Stimulated activated CD4-positive, alpha-beta T cell treated with anti-CD3 and anti-CD28 coated beads, Interleukin-2, amount 100 ng/mL, for 4 hours (primary cell): ENCODE results near the gene SIPA1L3.

Source experiments
- DNase-seq: peaks from one replicate; pipeline ENCODE4 v3.0.0-alpha.2; 2020; ENCODE audit warnings: low read depth

SIPA1L3 gene

GRCh38 chr19:38196948-38197656 is 290.1 kb downstream of the SIPA1L3 start:
- no peak for DNase-seq

- DNase-seq: no peak
These were observed 291.1 kb downstream of the SIPA1L3 start for GRCh38 chr19:38197937-38198704.

GRCh38 chr19:38199340-38199739 is 292.3 kb downstream of the SIPA1L3 start:
- DNase-seq: no peak

- no peak for DNase-seq
These were observed 294.7 kb downstream of the SIPA1L3 start for GRCh38 chr19:38201731-38202130.

- no peak for DNase-seq
These were observed 295.5 kb downstream of the SIPA1L3 start for GRCh38 chr19:38202504-38202903.

GRCh38 chr19:38203197-38203596 is 296.2 kb downstream of the SIPA1L3 start:
- DNase-seq: no peak

GRCh38 chr19:38204096-38204495 is 297.1 kb downstream of the SIPA1L3 start:
- no peak for DNase-seq

GRCh38 chr19:38204728-38205127 is 297.7 kb downstream of the SIPA1L3 start:
- no peak for DNase-seq

GRCh38 chr19:38206006-38206745 is 299.2 kb downstream of the SIPA1L3 start:
- no peak for DNase-seq

- DNase-seq: no peak
These were observed 299.9 kb downstream of the SIPA1L3 start for GRCh38 chr19:38206928-38207327.

- DNase-seq: no peak
These were observed 300.5 kb downstream of the SIPA1L3 start for GRCh38 chr19:38207543-38207942.

- no peak for DNase-seq
These were observed 301.6 kb downstream of the SIPA1L3 start for GRCh38 chr19:38208571-38208970.

- DNase-seq: no peak
These were observed 302.1 kb downstream of the SIPA1L3 start for GRCh38 chr19:38209152-38209551.

GRCh38 chr19:38209671-38210457 is 302.9 kb downstream of the SIPA1L3 start:
- DNase-seq: no peak

GRCh38 chr19:38210458-38210987 is 303.5 kb downstream of the SIPA1L3 start:
- DNase-seq: no peak

GRCh38 chr19:38211151-38211591 is 304.2 kb downstream of the SIPA1L3 start:
- no peak for DNase-seq

- DNase-seq: no peak
These were observed 304.8 kb downstream of the SIPA1L3 start for GRCh38 chr19:38211766-38212165.

- DNase-seq: no peak
These were observed 306.5 kb downstream of the SIPA1L3 start for GRCh38 chr19:38213469-38213868.

- no peak for DNase-seq
These were observed 307.1 kb downstream of the SIPA1L3 start for GRCh38 chr19:38213911-38214625.

- DNase-seq: no peak
These were observed 310.0 kb downstream of the SIPA1L3 start for GRCh38 chr19:38216785-38217641.
